HEK293 (cell line): ENCODE results near the gene QSER1.

ENCODE experiments used
- GFI1B ChIP-seq: fragments of 450-650 bp; formaldehyde crosslinking; IDR thresholded peaks from 2 replicates; pipeline ENCODE4 v1.5.1; 2016; ENCODE audit warnings: missing biosample characterization, missing genetic modification characterization
- GLI2 ChIP-seq: fragments of 450-650 bp; formaldehyde crosslinking; IDR thresholded peaks from 2 replicates; pipeline ENCODE4; 2017; ENCODE audit warnings: missing biosample characterization, missing genetic modification characterization, low read depth, borderline replicate concordance
- KLF7 ChIP-seq: fragments of 450-650 bp; formaldehyde crosslinking; IDR thresholded peaks from 2 replicates; pipeline ENCODE4 v1.5.1; 2016; ENCODE audit warnings: missing biosample characterization, missing genetic modification characterization, borderline replicate concordance
- OSR2 ChIP-seq: fragments of 450-650 bp; formaldehyde crosslinking; IDR thresholded peaks from 2 replicates; pipeline ENCODE4 v1.5.1; 2016; ENCODE audit warnings: missing biosample characterization, missing genetic modification characterization
- PRDM10 ChIP-seq: fragments of 450-650 bp; formaldehyde crosslinking; IDR thresholded peaks from 2 replicates; pipeline ENCODE4 v1.5.1; 2016; ENCODE audit warnings: missing biosample characterization, missing genetic modification characterization
- PRDM6 ChIP-seq: fragments of 450-650 bp; formaldehyde crosslinking; IDR thresholded peaks from 2 replicates; pipeline ENCODE4 v1.5.1; 2017; ENCODE audit warnings: missing biosample characterization, missing genetic modification characterization
- RBAK ChIP-seq: fragments of 450-650 bp; formaldehyde crosslinking; IDR thresholded peaks from 2 replicates; pipeline ENCODE4 v1.5.1; 2016; ENCODE audit warnings: missing biosample characterization, missing genetic modification characterization
- SP3 ChIP-seq: fragments of 450-650 bp; formaldehyde crosslinking; IDR thresholded peaks from 2 replicates; pipeline ENCODE4 v1.5.1; 2016; ENCODE audit warnings: missing biosample characterization, missing genetic modification characterization
- YY2 ChIP-seq: fragments of 450-650 bp; formaldehyde crosslinking; IDR thresholded peaks from 2 replicates; pipeline ENCODE4 v1.5.1; 2016; ENCODE audit warnings: missing biosample characterization, missing genetic modification characterization
- ZBTB10 ChIP-seq: fragments of 450-650 bp; formaldehyde crosslinking; IDR thresholded peaks from 2 replicates; pipeline ENCODE4 v1.5.1; 2016; ENCODE audit warnings: missing biosample characterization, missing genetic modification characterization
- ZBTB17 ChIP-seq: fragments of 450-650 bp; formaldehyde crosslinking; IDR thresholded peaks from 2 replicates; pipeline ENCODE4 v1.5.1; 2016; ENCODE audit warnings: missing biosample characterization, missing genetic modification characterization
- ZBTB44 ChIP-seq: fragments of 450-650 bp; IDR thresholded peaks from 2 replicates; pipeline ENCODE4 v1.5.1; 2018; ENCODE audit warnings: missing biosample characterization, mild to moderate bottlenecking, missing genetic modification characterization
- ZBTB6 ChIP-seq: fragments of 450-650 bp; formaldehyde crosslinking; IDR thresholded peaks from 2 replicates; pipeline ENCODE4 v1.5.1; 2017; ENCODE audit warnings: missing biosample characterization, missing genetic modification characterization
- ZNF18 ChIP-seq: fragments of 450-650 bp; formaldehyde crosslinking; IDR thresholded peaks from 2 replicates; pipeline ENCODE4 v1.5.1; 2016; ENCODE audit warnings: missing biosample characterization, missing genetic modification characterization
- ZNF23 ChIP-seq: fragments of 450-650 bp; formaldehyde crosslinking; IDR thresholded peaks from 2 replicates; pipeline ENCODE4 v1.5.1; 2016; ENCODE audit warnings: missing biosample characterization, missing genetic modification characterization, borderline replicate concordance
- ZNF311 ChIP-seq: fragments of 450-650 bp; formaldehyde crosslinking; IDR thresholded peaks from 2 replicates; pipeline ENCODE4 v1.5.1; 2017; ENCODE audit warnings: missing biosample characterization, missing genetic modification characterization, borderline replicate concordance
- ZNF341 ChIP-seq: fragments of 450-650 bp; formaldehyde crosslinking; IDR thresholded peaks from 2 replicates; pipeline ENCODE4; 2016; ENCODE audit warnings: low read depth, missing biosample characterization, missing genetic modification characterization
- ZNF426 ChIP-seq: fragments of 450-650 bp; formaldehyde crosslinking; IDR thresholded peaks from 2 replicates; pipeline ENCODE4 v1.5.1; 2017; ENCODE audit warnings: missing biosample characterization, missing genetic modification characterization, mild to moderate bottlenecking, inconsistent platforms, moderate library complexity
- ZNF558 ChIP-seq: fragments of 450-650 bp; formaldehyde crosslinking; IDR thresholded peaks from 2 replicates; pipeline ENCODE4 v1.5.1; 2016; ENCODE audit warnings: missing biosample characterization, missing genetic modification characterization
- ZNF664 ChIP-seq: fragments of 450-650 bp; formaldehyde crosslinking; IDR thresholded peaks from 2 replicates; pipeline ENCODE4 v1.5.1; 2016; ENCODE audit warnings: missing biosample characterization, missing genetic modification characterization
- ZNF704 ChIP-seq: fragments of 450-650 bp; formaldehyde crosslinking; IDR thresholded peaks from 2 replicates; pipeline ENCODE4 v1.5.1; 2016; ENCODE audit warnings: missing biosample characterization, missing genetic modification characterization
- ZNF776 ChIP-seq: fragments of 450-650 bp; formaldehyde crosslinking; IDR thresholded peaks from 2 replicates; pipeline ENCODE4 v1.5.0; 2017; ENCODE audit warnings: missing biosample characterization, missing genetic modification characterization, borderline replicate concordance
- ZNF830 ChIP-seq: fragments of 450-650 bp; IDR thresholded peaks from 2 replicates; pipeline ENCODE4 v1.5.0; 2018; ENCODE audit warnings: missing biosample characterization, missing genetic modification characterization, low read depth, mild to moderate bottlenecking, moderate library complexity
- ZNF837 ChIP-seq: fragments of 450-650 bp; formaldehyde crosslinking; IDR thresholded peaks from 2 replicates; pipeline ENCODE4 v1.5.1; 2016; ENCODE audit warnings: missing biosample characterization, missing genetic modification characterization
- ZSCAN30 ChIP-seq: fragments of 450-650 bp; IDR thresholded peaks from 2 replicates; pipeline ENCODE4 v1.5.1; 2018; ENCODE audit warnings: missing biosample characterization, mild to moderate bottlenecking, missing genetic modification characterization, moderate library complexity

Gene QSER1

GRCh38 chr11:32891657-32892354, 805 bp upstream of the QSER1 start (continued):
- peak; percentile 9; the same call in 1 of the 2 replicates for TF ChIP-seq ZBTB6 (tag by site-specific recombination)
- TF ChIP-seq ZBTB10 (tag by site-specific recombination): no peak
- no peak for TF ChIP-seq ZNF830
- TF ChIP-seq ZNF664 (tag by site-specific recombination): no peak
- TF ChIP-seq SP3 (tag by site-specific recombination): no peak
- peak; percentile 87 for TF ChIP-seq ZSCAN30 (tag by site-specific recombination)
- peak; percentile 12; the same call in 1 of the 2 replicates for TF ChIP-seq ZNF426
- TF ChIP-seq ZNF311 (tag by site-specific recombination): no peak
- TF ChIP-seq ZBTB44: peak; percentile 79
- no peak for TF ChIP-seq ZNF558 (tag by site-specific recombination)
- peak; percentile 43; the same call in 1 of the 2 replicates for TF ChIP-seq ZBTB17
- peak; percentile 39; the same call in 1 of the 2 replicates for TF ChIP-seq PRDM10 (tag by site-specific recombination)
- peak; percentile 94 for TF ChIP-seq OSR2 (tag by site-specific recombination)
- TF ChIP-seq ZNF23: no peak
- TF ChIP-seq ZNF341 (tag by site-specific recombination): peak; percentile 87
- peak; percentile 98 for TF ChIP-seq GLI2 (tag by site-specific recombination)
- TF ChIP-seq ZNF704: no peak
- TF ChIP-seq GFI1B (tag by site-specific recombination): peak; percentile 83
- peak; percentile 42; the same call in 1 of the 2 replicates for TF ChIP-seq KLF7 (tag by site-specific recombination)
- no peak for TF ChIP-seq YY2 (tag by site-specific recombination)
- no peak for TF ChIP-seq ZNF837 (tag by site-specific recombination)
- peak; percentile 64; the same call in 1 of the 2 replicates for TF ChIP-seq ZNF18 (tag by site-specific recombination)
- no peak for TF ChIP-seq RBAK
- TF ChIP-seq PRDM6 (tag by site-specific recombination): peak; percentile 85
- no peak for TF ChIP-seq ZNF776 (tag by site-specific recombination)
